Glutamatergic neuron (in vitro differentiated cells): ENCODE data around the gene PTCHD4. TPM values are rescaled to one million over a fixed set of nuclear protein-coding genes. Genes with fewer than 3 reads are reported as not detected.

Experiments
- DNase-seq: peaks from one replicate; pipeline ENCODE4 v3.0.0; 2022
- H3K27ac Mint-ChIP-seq: one replicate; pipeline ENCODE4 v1.8.0; 2020; ENCODE audit warnings: mild to moderate bottlenecking, mixed read lengths, inconsistent platforms; ENCODE audit not compliant: unreplicated experiment
- H3K27me3 Mint-ChIP-seq: one replicate; pipeline ENCODE4 v1.8.0; 2020; ENCODE audit warnings: mild to moderate bottlenecking, moderate library complexity, mixed read lengths, inconsistent platforms; ENCODE audit not compliant: unreplicated experiment
- H3K36me3 Mint-ChIP-seq: one replicate; pipeline ENCODE4 v1.8.0; 2020; ENCODE audit warnings: mild to moderate bottlenecking, mixed read lengths, inconsistent platforms; ENCODE audit not compliant: unreplicated experiment
- H3K4me1 Mint-ChIP-seq: one replicate; pipeline ENCODE4 v1.8.0; 2020; ENCODE audit warnings: mild to moderate bottlenecking, low read depth, mixed read lengths, inconsistent platforms; ENCODE audit not compliant: unreplicated experiment
- H3K4me3 Mint-ChIP-seq: one replicate; pipeline ENCODE4 v1.8.0; 2020; ENCODE audit warnings: mild to moderate bottlenecking, mixed read lengths, inconsistent platforms; ENCODE audit not compliant: unreplicated experiment
- H3K9me3 Mint-ChIP-seq: one replicate; pipeline ENCODE4 v1.8.0; 2020; ENCODE audit warnings: mild to moderate bottlenecking, moderate library complexity, mixed read lengths, inconsistent platforms; ENCODE audit not compliant: unreplicated experiment
- CTCF ChIP-seq: fragments of 200-600 bp; sonication (generic); IDR thresholded peaks from one replicate; pipeline ENCODE4 v1.5.0; 2021; ENCODE audit not compliant: partially characterized antibody, unreplicated experiment
- total RNA-seq: library from RNA; stranded (reverse); fragmentation: NEBNext Ultra II Directional; extraction: Animal tissue kit (Norgen Biotek cat#: 25700); gene quantifications from one replicate; pipeline ENCODE4 v1.2.1, GENCODE V29; 2021; ENCODE audit not compliant: unreplicated experiment

The PTCHD4 gene
- total RNA-seq, 1 donor from 2014 or later, result 3.6 TPM

DNA sequence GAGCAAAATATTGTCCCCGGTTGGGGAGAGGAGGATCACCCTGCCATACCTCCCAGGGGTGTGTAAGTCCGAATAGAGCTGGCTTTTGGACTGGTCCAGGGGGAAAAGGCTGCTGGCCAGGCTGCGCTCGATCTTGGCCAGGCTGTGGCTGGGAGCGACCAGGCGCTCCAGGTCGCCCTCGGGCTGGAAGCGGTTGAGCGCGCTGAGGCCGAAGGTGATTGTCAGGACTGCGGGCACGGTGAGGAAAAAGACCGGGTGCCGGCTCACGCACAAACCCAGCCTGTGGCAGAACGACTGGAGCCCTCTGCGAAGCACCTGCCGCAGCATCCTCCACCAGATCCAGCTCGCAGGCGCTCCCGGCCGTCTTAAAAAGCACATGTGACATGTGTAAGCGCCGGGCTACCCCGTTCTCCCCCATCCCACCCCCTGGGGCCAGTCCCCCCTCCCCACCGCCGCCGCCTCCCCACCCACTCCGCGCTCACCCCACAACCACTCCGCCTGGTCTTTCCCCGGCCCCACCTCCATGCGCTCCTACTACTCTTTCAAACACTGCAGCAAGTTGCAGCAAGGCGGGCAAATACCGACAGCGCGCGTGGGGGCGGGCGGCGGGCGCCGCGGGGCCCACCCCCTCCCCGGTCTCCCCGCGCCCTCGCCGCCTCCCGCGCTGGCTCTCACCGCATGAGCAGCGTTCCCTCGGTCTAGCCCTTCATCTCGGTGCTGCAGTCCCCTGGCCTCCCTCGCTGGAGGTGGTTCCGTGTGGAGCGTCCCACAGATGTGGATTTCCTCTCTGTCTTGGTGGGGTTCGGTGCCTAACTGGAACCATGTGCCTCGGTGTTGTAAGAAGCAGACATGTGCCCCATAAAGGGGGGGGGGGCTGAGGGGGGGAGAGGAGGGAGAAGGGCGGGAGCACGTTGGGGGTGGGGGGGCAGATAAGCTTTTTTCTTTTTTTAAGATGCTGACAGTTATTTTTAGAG, 42.4 kb downstream of the PTCHD4 start:
- no peak for TF ChIP-seq CTCF
- Mint-ChIP-seq H3K36me3 (no peaks in the 10 kb centered on the region), H3K9me3 (no peaks in the 10 kb centered on the region), H3K27me3 (peaks cover 5% of the 10 kb centered on the region), H3K27ac (no peak overlapping the region), H3K4me3 (peak overlapping the region; percentile 79), H3K4me1 (peaks cover 6% of the 10 kb centered on the region)
- peak; percentile 48 for DNase-seq

- Mint-ChIP-seq H3K9me3 (no peaks in the 10 kb centered on the region), H3K4me3 (peak overlapping the region; percentile 79), H3K36me3 (no peaks in the 10 kb centered on the region), H3K27me3 (peaks cover 5% of the 10 kb centered on the region), H3K27ac (no peak overlapping the region), H3K4me1 (peaks cover 6% of the 10 kb centered on the region)
- DNase-seq, result no peak
- no peak for TF ChIP-seq CTCF
These were observed 43.1 kb downstream of the PTCHD4 start for GRCh38 chr6:48067886-48068277.

GRCh38 chr6:48067148-48067712, 43.8 kb downstream of the PTCHD4 start:
- Mint-ChIP-seq H3K27me3 (peaks cover 5% of the 10 kb centered on the region), H3K4me3 (peak overlapping the region; percentile 9), H3K27ac (no peak overlapping the region), H3K9me3 (no peaks in the 10 kb centered on the region), H3K36me3 (no peaks in the 10 kb centered on the region), H3K4me1 (peaks cover 6% of the 10 kb centered on the region)
- TF ChIP-seq CTCF, result no peak
- DNase-seq, result no peak

GRCh38 chr6:48061265-48061990, 49.6 kb downstream of the PTCHD4 start:
- Mint-ChIP-seq H3K27ac (no peak overlapping the region), H3K4me3 (no peak overlapping the region), H3K9me3 (no peaks in the 10 kb centered on the region), H3K36me3 (no peaks in the 10 kb centered on the region), H3K4me1 (no peaks in the 10 kb centered on the region), H3K27me3 (no peaks in the 10 kb centered on the region)
- no peak for DNase-seq
- no peak for TF ChIP-seq CTCF
